ENCODE results near the gene ACOT11. TPM values are rescaled to one million over a fixed set of nuclear protein-coding genes. Genes with fewer than 3 reads are reported as not detected.

ACOT11 gene
- total RNA-seq, 2 experiments from 2014 or later = 1.1 to 1.2 TPM

- Mint-ChIP-seq H3K36me3 (ENCODE audit: low read depth) (no peaks in the 10 kb centered on the region), H3K4me3 (no peak overlapping the region), H3K9me3 (peaks cover 9% of the 10 kb centered on the region), H3K27me3 (ENCODE audit: low read depth) (no peaks in the 10 kb centered on the region), H3K4me1 (ENCODE audit: low read depth) (peaks cover 2% of the 10 kb centered on the region), H3K27ac (no peak overlapping the region)
- CTCF ChIA-PET = interaction anchor here (1.4 kb wide), 1 partner anchor 132 kb away, joined by 4 read pairs; no protein-coding TSS in a partner anchor
- intact Hi-C loops (cut with micrococcal nuclease) = no loop called here
- no peak for DNase-seq
Observed at GRCh38 chr1:54658164-54658913, 110.3 kb downstream of the ACOT11 start.

Other genes with a start within 250 kb of the ACOT11 start
- gene SSBP3, start 141.8 kb upstream of the ACOT11 start, total RNA-seq = 10 to 100 TPM; 55.0 to 58.3 TPM
- gene FAM151A, start 75.3 kb downstream of the ACOT11 start, total RNA-seq = not detected
- gene MROH7, start 93.6 kb downstream of the ACOT11 start, total RNA-seq = under 1 TPM; 0.07 to 0.10 TPM
- 10 to 100 TPM; 26.3 to 30.2 TPM for gene TTC4, start 167.6 kb downstream of the ACOT11 start, total RNA-seq
- gene PARS2, start 216.3 kb downstream of the ACOT11 start, total RNA-seq = 1 to 10 TPM; 3.0 to 3.1 TPM

All from activated naive CD4-positive, alpha-beta T cell treated with anti-CD3 and anti-CD28 coated beads for 36 hours (primary cell).